Sigmoid colon (tissue), 4 donors: ENCODE results near the gene ZKSCAN3.

Source experiments
- CTCF ChIP-seq, 4 experiments: fragments of 450-650 bp in 3 of 4; fragments of 200-600 bp in 1 of 4; IDR thresholded peaks; one replicate each; pipeline ENCODE4 v1.5.1; 2016 to 2019; ENCODE audit warnings: antibody characterized with exemption in 4 of 4, mild to moderate bottlenecking in 3 of 4, moderate library complexity in 2 of 4
- POLR2AphosphoS5 ChIP-seq, 4 donors: sonication (generic); formaldehyde crosslinking; IDR thresholded peaks; one replicate each; pipeline ENCODE4 v1.6.1; 2017; ENCODE audit warnings: antibody characterized with exemption in 4 of 4

GRCh38 chr6:28390688-28391087 lies 40.9 kb downstream of the ZKSCAN3 start:
- TF ChIP-seq CTCF (IDR thresholded peaks at IDR 0.05) = no peak
- no peak for TF ChIP-seq POLR2AphosphoS5 (IDR thresholded peaks at IDR 0.05)
